Mesothelial cell of epicardium (in vitro differentiated cells): ENCODE measurements around the gene AKAP13. TPM values are rescaled to one million over a fixed set of nuclear protein-coding genes. Genes with fewer than 3 reads are reported as not detected.

Experiments used
- DNase-seq, 2 experiments: peaks; one replicate each; pipeline ENCODE4 v3.0.0; 2021; ENCODE audit warnings: low spot score in 2 of 2; ENCODE audit not compliant: unreplicated experiment in 2 of 2
- H3K27ac Mint-ChIP-seq: 2 replicates; pipeline ENCODE4 v1.8.0; 2021; ENCODE audit warnings: mixed read lengths
- H3K27me3 Mint-ChIP-seq: 2 replicates; pipeline ENCODE4 v1.8.0; 2021; ENCODE audit warnings: low read depth, mixed read lengths
- H3K36me3 Mint-ChIP-seq: 2 replicates; pipeline ENCODE4 v1.8.0; 2021; ENCODE audit warnings: mixed read lengths
- H3K4me1 Mint-ChIP-seq: 2 replicates; pipeline ENCODE4 v1.8.0; 2021; ENCODE audit warnings: mixed read lengths
- H3K4me3 Mint-ChIP-seq: 2 replicates; pipeline ENCODE4 v1.8.0; 2021; ENCODE audit warnings: mild to moderate bottlenecking, moderate library complexity, mixed read lengths
- H3K9me3 Mint-ChIP-seq: 2 replicates; pipeline ENCODE4 v1.8.0; 2021; ENCODE audit warnings: mixed read lengths
- CTCF ChIP-seq: fragments of 200-600 bp; sonication (generic); IDR thresholded peaks from one replicate; pipeline ENCODE4 v1.5.0; 2021; ENCODE audit warnings: antibody characterized with exemption; ENCODE audit not compliant: unreplicated experiment
- total RNA-seq: library from RNA; stranded (reverse); gene quantifications from 3 replicates; pipeline ENCODE4 v1.2.1, GENCODE V29; 2021

AKAP13 gene
- total RNA-seq, 1 donor from 2014 or later, result 109 TPM

GRCh38 chr15:85488997-85489396 is 108.6 kb downstream of the AKAP13 start:
- Mint-ChIP-seq H3K36me3 (peaks cover 2% of the 10 kb centered on the region), H3K4me1 (peaks cover 11% of the 10 kb centered on the region)

GRCh38 chr15:85489773-85490493 is 109.5 kb downstream of the AKAP13 start:
- Mint-ChIP-seq H3K9me3 (no peaks in the 10 kb centered on the region), H3K4me3 (no peak overlapping the region), H3K36me3 (peaks cover 2% of the 10 kb centered on the region), H3K27me3 (no peaks in the 10 kb centered on the region), H3K4me1 (peaks cover 13% of the 10 kb centered on the region), H3K27ac (no peak overlapping the region)
- TF ChIP-seq CTCF, result no peak
- DNase-seq, result no peak

More at GRCh38 chr15:85488997-85489396, 108.6 kb downstream of the AKAP13 start:
- no peak overlapping the region for H3K27ac Mint-ChIP-seq
- no peaks in the 10 kb centered on the region for H3K9me3 Mint-ChIP-seq
- DNase-seq, result no peak
- H3K4me3 Mint-ChIP-seq, result no peak overlapping the region
- H3K27me3 Mint-ChIP-seq, result no peaks in the 10 kb centered on the region
- no peak for TF ChIP-seq CTCF

- Mint-ChIP-seq H3K36me3 (peaks cover 2% of the 10 kb centered on the region), H3K4me3 (no peak overlapping the region), H3K27ac (no peak overlapping the region), H3K4me1 (peaks cover 20% of the 10 kb centered on the region), H3K27me3 (no peaks in the 10 kb centered on the region), H3K9me3 (no peaks in the 10 kb centered on the region)
- DNase-seq, result no peak
- TF ChIP-seq CTCF, result no peak
Measured at GRCh38 chr15:85490856-85491255, 110.5 kb downstream of the AKAP13 start.

- H3K9me3 Mint-ChIP-seq, result no peaks in the 10 kb centered on the region
- H3K27ac Mint-ChIP-seq, result no peak overlapping the region
- peaks cover 25% of the 10 kb centered on the region for H3K4me1 Mint-ChIP-seq
- H3K4me3 Mint-ChIP-seq, result no peak overlapping the region
- TF ChIP-seq CTCF, result no peak
- DNase-seq, result no peak
- no peaks in the 10 kb centered on the region for H3K27me3 Mint-ChIP-seq
- H3K36me3 Mint-ChIP-seq, result peaks cover 2% of the 10 kb centered on the region
Measured at GRCh38 chr15:85491691-85492090, 111.3 kb downstream of the AKAP13 start.

- H3K27me3 Mint-ChIP-seq, result no peaks in the 10 kb centered on the region
- H3K4me1 Mint-ChIP-seq, result peaks cover 31% of the 10 kb centered on the region
- H3K27ac Mint-ChIP-seq, result no peak overlapping the region
- H3K36me3 Mint-ChIP-seq, result peaks cover 2% of the 10 kb centered on the region
- H3K4me3 Mint-ChIP-seq, result no peak overlapping the region
- no peaks in the 10 kb centered on the region for H3K9me3 Mint-ChIP-seq
- no peak for TF ChIP-seq CTCF
- no peak for DNase-seq
Measured at GRCh38 chr15:85492406-85492805, 112.0 kb downstream of the AKAP13 start.
